IPS-20b (cell line): ENCODE results near the gene TP53RK.

Source experiments
- H3K27ac ChIP-seq: one replicate; pipeline ENCODE4 v1.5.1; 2013; ENCODE audit warnings: low read length
- H3K27me3 ChIP-seq: 2 replicates; pipeline ENCODE4 v1.6.1; 2013; ENCODE audit warnings: mild to moderate bottlenecking, low read length, inconsistent platforms; ENCODE audit not compliant: insufficient read depth
- H3K36me3 ChIP-seq: 2 replicates; pipeline ENCODE4 v1.6.1; 2013; ENCODE audit warnings: low read depth, mild to moderate bottlenecking, inconsistent platforms, low read length, moderate library complexity; ENCODE audit not compliant: insufficient read depth
- H3K4me1 ChIP-seq: 2 replicates; pipeline ENCODE4 v1.6.1; 2013; ENCODE audit warnings: mild to moderate bottlenecking, control low read depth, inconsistent platforms, low read length, moderate library complexity; ENCODE audit not compliant: insufficient read depth
- H3K4me3 ChIP-seq: 2 replicates; pipeline ENCODE4 v1.5.1; 2013; ENCODE audit warnings: mild to moderate bottlenecking, low read length, inconsistent platforms
- H3K9ac ChIP-seq: 2 replicates; pipeline ENCODE4 v1.6.1; 2013; ENCODE audit warnings: low read depth, mild to moderate bottlenecking, inconsistent platforms, low read length, moderate library complexity
- H3K9me3 ChIP-seq: 2 replicates; pipeline ENCODE4 v1.6.1; 2013; ENCODE audit warnings: mild to moderate bottlenecking, low read depth, low read length, inconsistent platforms; ENCODE audit not compliant: insufficient read depth

TP53RK gene

DNA sequence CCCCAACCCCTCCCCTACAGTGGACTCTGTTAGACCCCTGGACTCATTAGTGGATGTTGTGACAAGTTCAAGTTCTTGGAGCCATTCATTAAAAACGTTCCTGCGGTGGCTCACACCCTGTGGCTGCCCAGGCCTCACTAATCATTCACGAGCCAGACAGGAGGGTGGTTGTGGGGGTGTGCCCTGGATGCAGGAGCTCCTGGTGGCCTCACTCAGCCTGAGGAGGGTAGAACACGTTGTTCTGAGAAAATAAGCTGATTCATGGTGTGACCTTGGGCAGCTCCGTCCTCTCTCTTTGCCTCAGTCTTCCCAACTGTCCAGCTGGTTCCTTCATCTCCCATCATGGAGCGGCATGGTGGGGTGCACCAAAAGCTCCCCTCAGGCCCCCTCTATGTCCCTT lies 54.7 kb downstream of the TP53RK start:
- no peaks in the 10 kb centered on the region for H3K27me3 ChIP-seq
- H3K9ac ChIP-seq: no peak overlapping the region
- H3K4me1 ChIP-seq: peaks cover 9% of the 10 kb centered on the region
- no peak overlapping the region for H3K4me3 ChIP-seq
- H3K36me3 ChIP-seq: no peaks in the 10 kb centered on the region
- no peak overlapping the region for H3K27ac ChIP-seq
- no peaks in the 10 kb centered on the region for H3K9me3 ChIP-seq
